SK-N-SH treated with all-trans-retinoic acid at 6 μM for 48 hours (cell line): ENCODE data around the gene FAM81B.
"Not testable (repeated sequence)": the region's sequence is repeated elsewhere in the genome, so short reads cannot be mapped to it uniquely, and the experiment has no call there.

Experiments
- ATAC-seq: fragments of 200-7000 bp; cut with Tn5 transposase; 3 replicates; pipeline ENCODE4 v1.9.1; 2020; ENCODE audit warnings: mild to moderate bottlenecking, moderate library complexity
- BACH2 ChIP-seq: fragments of 250-450 bp; sonication (Bioruptor Pico); IDR thresholded peaks from 2 replicates; pipeline ENCODE4 v1.9.0; 2021; ENCODE audit warnings: mild to moderate bottlenecking, borderline replicate concordance
- CSDC2 ChIP-seq: fragments of 250-450 bp; sonication (Bioruptor Pico); IDR thresholded peaks from 2 replicates; pipeline ENCODE4 v1.5.0; 2020; ENCODE audit warnings: mild to moderate bottlenecking, moderate library complexity
- ESRRG ChIP-seq: fragments of 250-450 bp; sonication (Bioruptor Pico); IDR thresholded peaks from 2 replicates; pipeline ENCODE4 v1.6.1; 2021; ENCODE audit warnings: mild to moderate bottlenecking
- GLIS3 ChIP-seq: fragments of 250-450 bp; sonication (Bioruptor Pico); IDR thresholded peaks from 2 replicates; pipeline ENCODE4 v1.5.0; 2020; ENCODE audit warnings: mild to moderate bottlenecking, moderate library complexity
- ISL1 ChIP-seq: fragments of 250-450 bp; sonication (Bioruptor Pico); IDR thresholded peaks from 2 replicates; pipeline ENCODE4 v2.1.2; 2022; ENCODE audit warnings: mild to moderate bottlenecking, moderate library complexity
- OSR1 ChIP-seq: fragments of 250-450 bp; sonication (Bioruptor Pico); IDR thresholded peaks from 2 replicates; pipeline ENCODE4 v1.8.0; 2022; ENCODE audit warnings: moderate library complexity, mild to moderate bottlenecking, inconsistent platforms
- PPARA ChIP-seq: fragments of 250-450 bp; sonication (Bioruptor Pico); IDR thresholded peaks from 2 replicates; pipeline ENCODE4 v1.5.0; 2020; ENCODE audit warnings: mild to moderate bottlenecking, borderline replicate concordance
- RARB ChIP-seq: fragments of 250-450 bp; sonication (Bioruptor Pico); IDR thresholded peaks from 2 replicates; pipeline ENCODE4 v1.8.0; 2021; ENCODE audit warnings: mild to moderate bottlenecking, moderate library complexity
- TCF4 ChIP-seq: fragments of 250-450 bp; sonication (Bioruptor Pico); IDR thresholded peaks from 2 replicates; pipeline ENCODE4 v1.8.0; 2021; ENCODE audit warnings: mild to moderate bottlenecking, moderate library complexity, borderline replicate concordance
- TOX ChIP-seq: fragments of 250-450 bp; sonication (Bioruptor Pico); IDR thresholded peaks from 2 replicates; pipeline ENCODE4 v1.8.0; 2021; ENCODE audit warnings: mild to moderate bottlenecking, moderate library complexity, borderline replicate concordance
- ZC3H10 ChIP-seq: fragments of 250-450 bp; sonication (Bioruptor Pico); IDR thresholded peaks from 2 replicates; pipeline ENCODE4 v1.5.1; 2021; ENCODE audit warnings: mild to moderate bottlenecking, moderate library complexity
- ZFP3 ChIP-seq: fragments of 250-450 bp; sonication (Bioruptor Pico); IDR thresholded peaks from 2 replicates; pipeline ENCODE4 v1.5.0; 2020; ENCODE audit warnings: mild to moderate bottlenecking, moderate library complexity
- ZFP30 ChIP-seq: fragments of 450-650 bp; formaldehyde crosslinking; IDR thresholded peaks from 2 replicates; pipeline ENCODE4 v1.5.0; 2022; ENCODE audit warnings: mild to moderate bottlenecking, moderate library complexity
- ZNF70 ChIP-seq: fragments of 450-650 bp; formaldehyde crosslinking; IDR thresholded peaks from 2 replicates; pipeline ENCODE4 v1.5.0; 2020; ENCODE audit warnings: mild to moderate bottlenecking, moderate library complexity
- TF ChIP-seq, protein P1 (sequence below): fragments of 250-450 bp; sonication (Bioruptor Pico); IDR thresholded peaks from 2 replicates; pipeline ENCODE4 v1.5.0; 2020; ENCODE audit warnings: mild to moderate bottlenecking, moderate library complexity
- TF ChIP-seq, protein P2 (sequence below): fragments of 250-450 bp; sonication (Bioruptor Pico); IDR thresholded peaks from 2 replicates; pipeline ENCODE4 v1.5.1; 2021; ENCODE audit warnings: mild to moderate bottlenecking, moderate library complexity
- TF ChIP-seq, protein P3 (sequence below): fragments of 250-450 bp; sonication (Bioruptor Pico); IDR thresholded peaks from 2 replicates; pipeline ENCODE4 v1.8.0; 2020; ENCODE audit warnings: mild to moderate bottlenecking, moderate library complexity, borderline replicate concordance

The FAM81B gene

DNA sequence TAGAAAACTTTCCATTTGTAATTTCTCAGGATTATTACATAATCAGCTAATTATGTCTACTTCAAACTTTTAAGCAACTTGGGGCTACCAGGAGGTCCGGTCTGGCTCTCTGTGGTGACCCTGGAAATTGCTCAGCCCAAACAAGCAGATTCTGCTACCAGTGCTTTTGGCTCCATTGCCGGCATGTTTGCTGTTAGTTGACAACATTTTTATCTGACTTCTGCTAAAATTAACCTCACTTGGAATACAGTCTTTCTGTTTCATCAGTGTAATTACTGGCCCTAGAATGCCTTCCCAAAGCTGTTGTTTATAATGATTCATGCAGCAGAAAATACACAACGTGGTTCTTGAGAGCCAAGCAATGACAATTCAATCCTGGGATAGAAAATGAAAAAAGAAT lies 38.5 kb upstream of the FAM81B start (continued):
- TF ChIP-seq, protein P1, sequence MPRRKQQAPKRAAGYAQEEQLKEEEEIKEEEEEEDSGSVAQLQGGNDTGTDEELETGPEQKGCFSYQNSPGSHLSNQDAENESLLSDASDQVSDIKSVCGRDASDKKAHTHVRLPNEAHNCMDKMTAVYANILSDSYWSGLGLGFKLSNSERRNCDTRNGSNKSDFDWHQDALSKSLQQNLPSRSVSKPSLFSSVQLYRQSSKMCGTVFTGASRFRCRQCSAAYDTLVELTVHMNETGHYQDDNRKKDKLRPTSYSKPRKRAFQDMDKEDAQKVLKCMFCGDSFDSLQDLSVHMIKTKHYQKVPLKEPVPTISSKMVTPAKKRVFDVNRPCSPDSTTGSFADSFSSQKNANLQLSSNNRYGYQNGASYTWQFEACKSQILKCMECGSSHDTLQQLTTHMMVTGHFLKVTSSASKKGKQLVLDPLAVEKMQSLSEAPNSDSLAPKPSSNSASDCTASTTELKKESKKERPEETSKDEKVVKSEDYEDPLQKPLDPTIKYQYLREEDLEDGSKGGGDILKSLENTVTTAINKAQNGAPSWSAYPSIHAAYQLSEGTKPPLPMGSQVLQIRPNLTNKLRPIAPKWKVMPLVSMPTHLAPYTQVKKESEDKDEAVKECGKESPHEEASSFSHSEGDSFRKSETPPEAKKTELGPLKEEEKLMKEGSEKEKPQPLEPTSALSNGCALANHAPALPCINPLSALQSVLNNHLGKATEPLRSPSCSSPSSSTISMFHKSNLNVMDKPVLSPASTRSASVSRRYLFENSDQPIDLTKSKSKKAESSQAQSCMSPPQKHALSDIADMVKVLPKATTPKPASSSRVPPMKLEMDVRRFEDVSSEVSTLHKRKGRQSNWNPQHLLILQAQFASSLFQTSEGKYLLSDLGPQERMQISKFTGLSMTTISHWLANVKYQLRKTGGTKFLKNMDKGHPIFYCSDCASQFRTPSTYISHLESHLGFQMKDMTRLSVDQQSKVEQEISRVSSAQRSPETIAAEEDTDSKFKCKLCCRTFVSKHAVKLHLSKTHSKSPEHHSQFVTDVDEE (CRISPR knock-in tag) = no peak
- TF ChIP-seq TCF4 (CRISPR knock-in tag) (no peak), ZC3H10 (CRISPR knock-in tag) (no peak)

DNA sequence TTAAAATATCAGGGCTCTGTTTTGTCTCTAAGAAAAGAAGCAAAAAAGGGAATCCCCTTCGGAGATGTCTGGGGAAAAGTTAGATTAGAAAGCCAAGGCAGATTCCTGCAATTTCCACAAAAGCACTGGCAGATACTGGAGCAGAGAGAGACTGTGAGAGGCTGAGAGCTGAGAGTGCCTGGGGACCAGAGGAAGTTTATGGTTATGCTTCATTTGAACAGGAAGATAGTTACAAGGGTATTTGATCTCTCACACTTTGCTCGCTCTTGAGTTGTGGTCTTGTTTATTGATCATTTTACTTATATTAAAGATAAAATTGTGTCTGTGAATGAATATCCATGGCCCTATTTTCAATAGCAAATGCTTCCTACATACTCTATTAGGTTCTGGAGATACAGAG lies 32.8 kb upstream of the FAM81B start:
- no peak for ATAC-seq

DNA sequence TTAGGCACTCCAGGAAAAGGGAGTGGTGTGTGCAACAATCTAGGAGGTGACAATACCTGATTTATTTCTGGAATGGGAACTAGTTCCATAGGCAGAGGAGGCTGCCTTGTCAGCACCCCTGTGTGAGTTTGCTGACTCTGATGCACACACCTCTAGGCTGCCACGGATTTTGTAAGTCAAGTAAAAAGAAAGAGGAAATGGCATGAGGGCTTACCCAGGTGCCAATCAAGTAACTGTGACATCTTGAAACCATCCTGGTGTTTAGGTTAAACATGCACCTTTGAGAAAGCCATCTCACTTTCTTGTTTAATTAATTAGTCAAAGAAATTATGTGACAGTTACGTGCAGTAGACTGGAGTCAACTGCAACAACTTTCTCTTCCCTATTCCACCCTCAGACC lies 32.3 kb upstream of the FAM81B start:
- no peak for ATAC-seq
- no peak for TF ChIP-seq ESRRG (CRISPR knock-in tag)
- TF ChIP-seq, protein P2, sequence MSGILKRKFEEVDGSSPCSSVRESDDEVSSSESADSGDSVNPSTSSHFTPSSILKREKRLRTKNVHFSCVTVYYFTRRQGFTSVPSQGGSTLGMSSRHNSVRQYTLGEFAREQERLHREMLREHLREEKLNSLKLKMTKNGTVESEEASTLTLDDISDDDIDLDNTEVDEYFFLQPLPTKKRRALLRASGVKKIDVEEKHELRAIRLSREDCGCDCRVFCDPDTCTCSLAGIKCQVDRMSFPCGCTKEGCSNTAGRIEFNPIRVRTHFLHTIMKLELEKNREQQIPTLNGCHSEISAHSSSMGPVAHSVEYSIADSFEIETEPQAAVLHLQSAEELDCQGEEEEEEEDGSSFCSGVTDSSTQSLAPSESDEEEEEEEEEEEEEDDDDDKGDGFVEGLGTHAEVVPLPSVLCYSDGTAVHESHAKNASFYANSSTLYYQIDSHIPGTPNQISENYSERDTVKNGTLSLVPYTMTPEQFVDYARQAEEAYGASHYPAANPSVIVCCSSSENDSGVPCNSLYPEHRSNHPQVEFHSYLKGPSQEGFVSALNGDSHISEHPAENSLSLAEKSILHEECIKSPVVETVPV = no peak
- TF ChIP-seq OSR1 (CRISPR knock-in tag) = no peak
- TF ChIP-seq ZNF70 (CRISPR knock-in tag) = no peak
- TF ChIP-seq BACH2 (CRISPR knock-in tag) = no peak
- no peak for TF ChIP-seq GLIS3 (CRISPR knock-in tag)
- no peak for TF ChIP-seq ZC3H10 (CRISPR knock-in tag)
- TF ChIP-seq ISL1 (CRISPR knock-in tag) = no peak
- TF ChIP-seq, protein P3, sequence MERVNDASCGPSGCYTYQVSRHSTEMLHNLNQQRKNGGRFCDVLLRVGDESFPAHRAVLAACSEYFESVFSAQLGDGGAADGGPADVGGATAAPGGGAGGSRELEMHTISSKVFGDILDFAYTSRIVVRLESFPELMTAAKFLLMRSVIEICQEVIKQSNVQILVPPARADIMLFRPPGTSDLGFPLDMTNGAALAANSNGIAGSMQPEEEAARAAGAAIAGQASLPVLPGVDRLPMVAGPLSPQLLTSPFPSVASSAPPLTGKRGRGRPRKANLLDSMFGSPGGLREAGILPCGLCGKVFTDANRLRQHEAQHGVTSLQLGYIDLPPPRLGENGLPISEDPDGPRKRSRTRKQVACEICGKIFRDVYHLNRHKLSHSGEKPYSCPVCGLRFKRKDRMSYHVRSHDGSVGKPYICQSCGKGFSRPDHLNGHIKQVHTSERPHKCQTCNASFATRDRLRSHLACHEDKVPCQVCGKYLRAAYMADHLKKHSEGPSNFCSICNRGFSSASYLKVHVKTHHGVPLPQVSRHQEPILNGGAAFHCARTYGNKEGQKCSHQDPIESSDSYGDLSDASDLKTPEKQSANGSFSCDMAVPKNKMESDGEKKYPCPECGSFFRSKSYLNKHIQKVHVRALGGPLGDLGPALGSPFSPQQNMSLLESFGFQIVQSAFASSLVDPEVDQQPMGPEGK (CRISPR knock-in tag) = no peak
- no peak for TF ChIP-seq PPARA (CRISPR knock-in tag)
- no peak for TF ChIP-seq ZFP30

More for the DNA sequence above, 32.8 kb upstream of the FAM81B start:
- TF ChIP-seq ZNF70 (CRISPR knock-in tag) (no peak), PPARA (CRISPR knock-in tag) (no peak), ESRRG (CRISPR knock-in tag) (no peak), ZFP3 (CRISPR knock-in tag) (no peak), RARB (no peak), CSDC2 (CRISPR knock-in tag) (no peak), OSR1 (CRISPR knock-in tag) (no peak), TOX (CRISPR knock-in tag) (no peak), ZFP30 (no peak), BACH2 (CRISPR knock-in tag) (no peak), TCF4 (CRISPR knock-in tag) (no peak)
- TF ChIP-seq, protein P1 (CRISPR knock-in tag) = no peak
- TF ChIP-seq, protein P3 (CRISPR knock-in tag) = no peak
- TF ChIP-seq, protein P2 = no peak

DNA sequence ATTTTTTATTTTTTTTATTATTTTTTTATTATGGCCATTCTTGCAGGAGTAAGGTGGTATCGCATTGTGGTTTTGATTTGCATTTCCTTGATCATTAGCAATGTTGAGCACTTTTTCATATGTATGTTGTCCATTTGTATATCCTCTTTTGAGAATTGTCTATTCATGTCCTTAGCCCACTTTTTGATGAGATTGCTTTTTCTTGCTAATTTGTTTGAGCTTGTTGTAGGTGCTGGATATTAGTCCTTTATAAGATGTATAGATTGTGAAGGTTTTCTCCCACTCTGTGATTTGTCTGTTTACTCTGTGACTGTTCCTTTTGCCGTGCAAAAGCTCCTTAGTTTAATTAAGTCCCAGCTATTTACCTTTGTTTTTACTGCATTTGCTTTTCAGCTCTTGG lies 30.5 kb upstream of the FAM81B start:
- ATAC-seq = not testable (repeated sequence)
